HUDEP-2 (cell line): ENCODE measurements around the gene EXOC3L4.
A peak's percentile ranks its signal among the peaks of the same experiment; 100 is the strongest.

ENCODE experiments used
- DNase-seq, 76 experiments: peaks; one replicate each; lab custom pipeline; 2025; ENCODE audit not compliant: unreplicated experiment in 76 of 76; lab: John Stamatoyannopoulos, UW

The EXOC3L4 gene

GRCh38 chr14:103070263-103070885 is 24.2 kb upstream of the EXOC3L4 start:
- no peak for DNase-seq

- DNase-seq: no peak
These were observed 23.5 kb upstream of the EXOC3L4 start for GRCh38 chr14:103070971-103071542.

DNA sequence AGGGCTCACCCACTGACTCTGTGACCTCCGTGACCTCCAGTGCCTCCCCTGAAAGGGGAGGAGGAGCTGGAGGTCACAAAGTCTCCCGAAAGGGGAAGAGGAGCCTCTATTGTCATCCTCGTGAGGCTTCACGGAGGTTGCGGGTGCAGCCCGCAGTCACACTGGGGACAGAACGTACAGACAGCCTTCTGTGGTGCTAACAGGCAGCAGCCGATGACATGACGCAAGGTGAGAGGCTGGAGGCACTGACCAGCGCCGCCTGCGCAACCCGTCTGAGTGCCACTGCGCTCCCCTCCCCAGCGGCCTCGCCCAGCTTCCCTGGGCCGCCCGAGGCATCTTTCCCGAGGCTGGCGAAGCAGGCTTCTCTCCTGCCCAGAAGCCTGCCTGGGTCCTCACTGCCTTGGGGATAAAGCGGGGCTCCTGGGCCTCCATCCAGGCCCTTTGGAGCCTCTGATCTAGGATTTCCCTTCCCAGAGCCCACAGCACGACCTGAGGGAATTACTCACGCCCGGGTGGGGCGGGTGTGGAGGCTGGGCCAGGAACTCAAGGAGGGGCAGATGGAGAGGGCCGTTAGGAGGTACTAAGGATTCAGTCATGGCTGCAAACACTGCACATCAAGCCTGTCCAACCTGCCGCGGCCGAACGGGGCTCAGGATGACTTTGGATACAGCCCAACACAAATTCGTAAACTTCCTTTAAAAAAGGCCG is 22.8 kb upstream of the EXOC3L4 start:
- no peak for DNase-seq

GRCh38 chr14:103072595-103073366 is 21.7 kb upstream of the EXOC3L4 start:
- DNase-seq: peak in 54 of 76 experiments; percentile 8 to 78 (median 34)

DNA sequence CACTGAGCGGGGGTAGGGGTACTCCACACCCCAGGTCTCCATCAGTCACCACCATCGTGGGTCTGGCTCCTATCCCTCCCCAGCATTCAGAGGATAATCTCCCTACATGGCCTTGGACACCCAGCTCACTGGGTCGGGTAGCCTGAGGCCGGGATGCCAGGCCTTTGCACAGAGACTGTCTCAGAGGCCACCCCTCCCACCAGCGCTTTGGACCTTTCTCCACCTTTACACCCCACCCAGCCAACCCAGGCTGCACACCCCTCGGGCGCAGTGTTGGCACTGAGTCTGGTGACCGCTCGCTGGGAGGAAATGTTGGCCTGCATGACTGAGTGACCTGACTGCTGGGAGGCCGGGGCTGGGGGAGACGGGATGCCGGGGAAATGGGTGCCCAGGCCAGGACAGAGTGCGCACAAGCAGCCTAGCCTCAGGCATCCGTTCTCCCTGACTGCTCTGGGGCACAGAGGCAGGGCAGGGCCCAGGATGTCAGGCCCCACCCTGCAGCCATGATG is 21.1 kb upstream of the EXOC3L4 start:
- no peak for DNase-seq

- DNase-seq: no peak
These were observed 20.4 kb upstream of the EXOC3L4 start for GRCh38 chr14:103073876-103074728.

GRCh38 chr14:103074729-103075367 is 19.7 kb upstream of the EXOC3L4 start:
- peak in 73 of 76 experiments; percentile 28 to 94 (median 84) for DNase-seq

- DNase-seq: peak in 70 of 76 experiments; percentile 10 to 76 (median 58)
These were observed 16.1 kb upstream of the EXOC3L4 start for GRCh38 chr14:103078420-103078749.

DNA sequence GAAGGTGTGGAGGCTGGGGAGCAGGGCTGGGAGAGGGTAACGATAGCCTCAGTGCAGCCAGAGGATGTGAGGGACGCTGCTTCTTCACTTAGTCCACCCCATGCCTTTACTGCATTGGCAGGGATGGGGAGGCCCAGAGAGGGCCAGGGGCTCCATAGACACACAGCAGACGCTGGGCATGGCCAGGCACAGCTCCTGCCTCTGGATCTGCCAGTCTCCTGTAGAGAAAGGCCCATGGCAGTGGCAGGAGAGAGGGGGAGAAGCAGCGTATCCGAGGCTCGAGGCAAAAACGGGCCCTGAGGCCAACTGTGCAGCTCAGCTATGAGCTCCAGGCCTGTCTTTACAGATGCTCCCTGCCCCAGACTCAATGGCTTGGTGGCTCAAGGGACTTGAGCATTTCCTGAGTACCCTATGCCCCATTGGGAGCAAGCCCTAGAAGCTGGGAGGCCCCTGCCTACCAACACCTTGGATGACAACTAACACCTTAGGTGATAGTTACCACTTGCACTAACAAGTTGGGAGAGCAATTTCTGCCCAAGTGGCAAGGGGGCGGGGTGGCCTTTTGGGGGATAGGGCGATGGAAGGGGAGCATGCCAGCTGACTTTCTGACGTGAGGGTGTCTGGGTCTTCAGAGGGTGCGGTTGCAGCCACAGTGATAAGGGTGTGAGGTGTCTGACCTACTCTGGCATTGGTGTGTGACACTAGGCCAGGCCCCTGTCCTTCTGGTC is 15.5 kb upstream of the EXOC3L4 start:
- no peak for DNase-seq

GRCh38 chr14:103081951-103082350 is 12.6 kb upstream of the EXOC3L4 start:
- no peak for DNase-seq

DNA sequence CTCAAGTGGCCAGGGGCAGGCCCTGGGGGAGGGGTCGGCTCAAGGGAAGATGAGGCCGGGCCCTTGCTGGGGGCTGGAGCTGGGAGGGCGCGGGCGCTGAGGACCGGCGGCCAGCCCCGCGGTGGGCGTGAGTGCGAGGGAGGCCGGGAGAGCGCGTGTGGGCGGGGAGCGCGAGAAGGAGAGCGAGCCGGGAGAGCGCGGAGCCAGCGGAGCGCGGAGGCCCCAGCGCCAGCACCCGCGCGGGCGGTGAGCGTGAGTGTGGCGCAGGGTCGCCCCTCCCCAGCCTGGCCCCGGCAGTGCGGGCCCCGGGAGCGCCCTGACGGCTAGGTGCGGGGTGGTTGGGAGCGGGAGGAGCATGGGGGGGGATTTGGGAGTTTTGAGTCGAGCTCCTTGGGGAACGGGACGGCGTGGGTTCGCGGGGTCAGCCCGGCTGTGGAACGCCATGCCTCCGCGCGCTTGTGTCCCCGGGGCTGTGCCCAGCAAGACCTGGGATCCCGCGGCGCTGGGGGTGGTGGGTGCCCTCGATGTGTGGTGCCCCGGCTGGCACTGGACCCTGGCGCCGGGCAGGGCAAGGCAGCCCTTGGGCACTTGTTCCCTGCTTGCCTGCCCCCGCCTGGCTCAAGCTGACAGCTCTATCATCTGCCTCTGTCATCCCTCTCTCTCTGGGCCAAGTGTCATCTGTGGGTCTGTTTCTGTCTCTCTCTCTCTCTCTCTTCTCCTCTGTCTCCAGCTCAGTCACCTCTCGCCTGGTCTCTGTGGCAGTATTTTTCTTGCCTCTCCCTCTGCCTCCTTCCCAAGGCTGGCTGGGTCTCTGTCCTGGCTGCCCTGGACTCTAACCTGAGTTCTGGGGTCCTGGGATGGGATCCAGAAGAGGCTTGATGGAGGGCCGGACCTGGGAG is 10.3 kb upstream of the EXOC3L4 start, which contains the start of gene LBHD2:
Gene LBHD2 (plus strand): TSS at position 190 of the 899 bp plus-strand sequence. CDS start 1,803 bp downstream, outside the sequence.
- DNase-seq: no peak

GRCh38 chr14:103085106-103086091 is 9.1 kb upstream of the EXOC3L4 start:
- DNase-seq: peak in 1 of 76 experiments; percentile 12

GRCh38 chr14:103086771-103087342 is 7.7 kb upstream of the EXOC3L4 start:
- DNase-seq: no peak

GRCh38 chr14:103087343-103087835 is 7.1 kb upstream of the EXOC3L4 start:
- DNase-seq: no peak

- no peak for DNase-seq
These were observed 5.6 kb upstream of the EXOC3L4 start for GRCh38 chr14:103088921-103089320.
